Esophagus squamous epithelium (tissue), 4 donors: ENCODE measurements around the gene FOXC1.

Experiments
- CTCF ChIP-seq, 6 experiments: fragments of 450-650 bp in 4 of 6; fragments of 200-600 bp in 2 of 6; sonication (generic) in 2 of 6; IDR thresholded peaks; one replicate each; pipeline ENCODE4 v1.5.1; 2016 to 2019; ENCODE audit warnings: antibody characterized with exemption in 6 of 6, mild to moderate bottlenecking in 4 of 6, moderate library complexity in 4 of 6
- POLR2A ChIP-seq, 4 donors: fragments of 450-650 bp; IDR thresholded peaks; one replicate each; pipeline ENCODE4 v1.6.1; 2017; ENCODE audit warnings: antibody characterized with exemption in 4 of 4, mild to moderate bottlenecking in 4 of 4, moderate library complexity in 3 of 4

GRCh38 chr6:1634081-1634480 is 24.4 kb downstream of the FOXC1 start:
- TF ChIP-seq CTCF (IDR thresholded peaks at IDR 0.05) (no peak), POLR2A (IDR thresholded peaks at IDR 0.05) (no peak)
